WERI-Rb-1 (cell line): ENCODE results near the gene TGFB1.

Experiments
- DNase-seq: peaks from one replicate; pipeline ENCODE4 v3.0.0-alpha.2; 2020
- H3K27ac ChIP-seq: fragments of 250-450 bp; sonication (Bioruptor Pico); 2 replicates; pipeline ENCODE4 v1.5.1; 2020; ENCODE audit warnings: mild to moderate bottlenecking, moderate library complexity
- H3K27me3 ChIP-seq: fragments of 250-450 bp; sonication (Bioruptor Pico); 2 replicates; pipeline ENCODE4 v1.5.1; 2021; ENCODE audit warnings: mild to moderate bottlenecking, low read depth, moderate library complexity; ENCODE audit not compliant: insufficient read depth, severe bottlenecking
- H3K36me3 ChIP-seq: fragments of 250-450 bp; sonication (Bioruptor Pico); 2 replicates; pipeline ENCODE4 v1.5.1; 2020; ENCODE audit warnings: mild to moderate bottlenecking, moderate library complexity
- H3K4me3 ChIP-seq: 2 replicates; pipeline ENCODE4 v1.5.1; 2011; ENCODE audit warnings: low read depth, mild to moderate bottlenecking, control low read depth, low read length
- H3K9me3 ChIP-seq: fragments of 250-450 bp; sonication (Bioruptor Pico); 2 replicates; pipeline ENCODE4 v1.5.1; 2021; ENCODE audit warnings: mild to moderate bottlenecking, moderate library complexity; ENCODE audit not compliant: severe bottlenecking
- TF ChIP-seq, protein P1 (sequence below): IDR thresholded peaks from 2 replicates; pipeline ENCODE4 v1.5.1; 2011; ENCODE audit warnings: low read depth, mild to moderate bottlenecking, control low read depth, inconsistent platforms, low read length

TGFB1 gene

GRCh38 chr19:41321204-41321599, 32.5 kb downstream of the TGFB1 start:
- no peak for DNase-seq
- H3K9me3 ChIP-seq, result no peaks in the 10 kb centered on the region
- H3K27me3 ChIP-seq, result no peaks in the 10 kb centered on the region
- no peak overlapping the region for H3K4me3 ChIP-seq
- H3K36me3 ChIP-seq, result peaks cover 49% of the 10 kb centered on the region
- TF ChIP-seq, protein P1, sequence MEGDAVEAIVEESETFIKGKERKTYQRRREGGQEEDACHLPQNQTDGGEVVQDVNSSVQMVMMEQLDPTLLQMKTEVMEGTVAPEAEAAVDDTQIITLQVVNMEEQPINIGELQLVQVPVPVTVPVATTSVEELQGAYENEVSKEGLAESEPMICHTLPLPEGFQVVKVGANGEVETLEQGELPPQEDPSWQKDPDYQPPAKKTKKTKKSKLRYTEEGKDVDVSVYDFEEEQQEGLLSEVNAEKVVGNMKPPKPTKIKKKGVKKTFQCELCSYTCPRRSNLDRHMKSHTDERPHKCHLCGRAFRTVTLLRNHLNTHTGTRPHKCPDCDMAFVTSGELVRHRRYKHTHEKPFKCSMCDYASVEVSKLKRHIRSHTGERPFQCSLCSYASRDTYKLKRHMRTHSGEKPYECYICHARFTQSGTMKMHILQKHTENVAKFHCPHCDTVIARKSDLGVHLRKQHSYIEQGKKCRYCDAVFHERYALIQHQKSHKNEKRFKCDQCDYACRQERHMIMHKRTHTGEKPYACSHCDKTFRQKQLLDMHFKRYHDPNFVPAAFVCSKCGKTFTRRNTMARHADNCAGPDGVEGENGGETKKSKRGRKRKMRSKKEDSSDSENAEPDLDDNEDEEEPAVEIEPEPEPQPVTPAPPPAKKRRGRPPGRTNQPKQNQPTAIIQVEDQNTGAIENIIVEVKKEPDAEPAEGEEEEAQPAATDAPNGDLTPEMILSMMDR, result no peak
- H3K27ac ChIP-seq, result no peak overlapping the region

DNA sequence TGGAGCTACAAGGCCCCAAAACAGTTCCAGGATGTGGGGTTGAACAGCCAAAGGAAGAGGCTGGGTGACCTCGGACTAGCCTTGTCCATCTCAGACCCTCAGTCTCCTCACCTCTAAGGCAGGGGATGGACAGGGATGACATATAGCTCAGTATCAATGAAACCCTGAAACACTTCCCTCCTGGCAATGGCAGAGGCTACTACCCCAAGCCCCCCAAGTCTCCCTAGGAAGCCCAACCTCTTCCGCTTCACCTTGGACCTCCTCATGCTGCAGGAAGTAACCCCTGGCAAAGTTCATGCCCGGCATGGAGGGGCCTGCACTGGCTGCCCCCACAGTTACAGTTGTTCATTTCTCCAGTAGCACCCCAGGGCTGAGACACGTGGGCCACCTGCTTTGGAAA, 33.2 kb downstream of the TGFB1 start:
- TF ChIP-seq, protein P1, result no peak
- H3K36me3 ChIP-seq, result peaks cover 53% of the 10 kb centered on the region
- no peak for DNase-seq
- H3K9me3 ChIP-seq, result no peaks in the 10 kb centered on the region
- H3K27me3 ChIP-seq, result no peaks in the 10 kb centered on the region
- H3K4me3 ChIP-seq, result no peak overlapping the region
- H3K27ac ChIP-seq, result no peak overlapping the region

- Histone ChIP-seq H3K27ac (no peak overlapping the region), H3K9me3 (no peaks in the 10 kb centered on the region), H3K36me3 (peaks cover 53% of the 10 kb centered on the region), H3K27me3 (no peaks in the 10 kb centered on the region), H3K4me3 (no peak overlapping the region)
- TF ChIP-seq, protein P1, result no peak
- DNase-seq, result no peak
Observed at GRCh38 chr19:41320185-41320518, 33.6 kb downstream of the TGFB1 start.

- Histone ChIP-seq H3K27me3 (no peaks in the 10 kb centered on the region), H3K4me3 (no peak overlapping the region), H3K36me3 (peaks cover 53% of the 10 kb centered on the region), H3K9me3 (no peaks in the 10 kb centered on the region), H3K27ac (no peak overlapping the region)
- no peak for DNase-seq
- TF ChIP-seq, protein P1, result no peak
Observed at GRCh38 chr19:41319500-41320184, 34.1 kb downstream of the TGFB1 start.

DNA sequence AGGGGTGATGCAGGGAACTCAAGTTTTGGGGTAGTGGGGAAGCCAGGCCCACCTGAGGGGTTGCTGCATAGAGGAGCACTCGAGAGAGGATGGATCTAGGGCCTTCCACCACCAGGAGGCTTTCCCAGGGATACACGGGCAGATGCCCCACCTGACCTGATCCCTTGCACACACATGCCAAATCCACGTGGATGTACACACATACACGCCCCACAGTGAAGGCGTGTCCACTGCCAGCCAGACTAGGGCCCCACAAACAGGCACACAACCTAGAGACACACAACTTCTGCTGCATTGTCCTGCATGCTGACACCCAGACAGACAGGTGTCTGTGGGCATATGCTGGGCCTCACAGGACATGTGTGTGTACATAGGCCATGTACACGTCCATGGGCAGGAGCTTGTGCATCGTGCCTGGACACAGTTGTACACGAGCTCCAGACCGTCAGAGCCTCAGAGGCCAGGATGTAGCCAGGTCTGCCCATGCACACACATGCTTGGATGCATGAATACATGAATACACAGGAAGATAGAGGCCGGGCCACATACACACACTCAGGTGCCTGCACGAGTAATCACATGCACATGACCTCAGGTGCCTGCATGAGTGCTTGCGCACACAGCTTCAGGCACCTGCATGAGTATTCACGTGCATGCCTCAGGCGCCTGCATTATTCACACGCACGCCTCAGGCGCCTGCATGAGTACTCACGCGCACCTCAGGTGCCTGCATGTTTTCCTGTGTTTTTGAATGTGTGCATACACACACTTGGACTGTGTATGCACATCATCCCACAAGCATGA, 34.8 kb downstream of the TGFB1 start:
- TF ChIP-seq, protein P1, result no peak
- H3K9me3 ChIP-seq, result no peaks in the 10 kb centered on the region
- DNase-seq, result no peak

More for the DNA sequence above, 34.8 kb downstream of the TGFB1 start:
- H3K36me3 ChIP-seq, result peaks cover 59% of the 10 kb centered on the region
- H3K27me3 ChIP-seq, result no peaks in the 10 kb centered on the region
- H3K27ac ChIP-seq, result no peak overlapping the region
- H3K4me3 ChIP-seq, result no peak overlapping the region
